Ammon's horn (tissue), 1 donor: ENCODE measurements around the gene MLXIP.

Experiments used
- DNase-seq: peaks from one replicate; pipeline ENCODE4 v3.0.0-alpha.2; 2016; ENCODE audit warnings: low spot score

MLXIP gene

GRCh38 chr12:122185494-122186082, 107.0 kb downstream of the MLXIP start:
- no peak for DNase-seq

- DNase-seq, result no peak
Observed at GRCh38 chr12:122187466-122187865, 108.9 kb downstream of the MLXIP start.

DNA sequence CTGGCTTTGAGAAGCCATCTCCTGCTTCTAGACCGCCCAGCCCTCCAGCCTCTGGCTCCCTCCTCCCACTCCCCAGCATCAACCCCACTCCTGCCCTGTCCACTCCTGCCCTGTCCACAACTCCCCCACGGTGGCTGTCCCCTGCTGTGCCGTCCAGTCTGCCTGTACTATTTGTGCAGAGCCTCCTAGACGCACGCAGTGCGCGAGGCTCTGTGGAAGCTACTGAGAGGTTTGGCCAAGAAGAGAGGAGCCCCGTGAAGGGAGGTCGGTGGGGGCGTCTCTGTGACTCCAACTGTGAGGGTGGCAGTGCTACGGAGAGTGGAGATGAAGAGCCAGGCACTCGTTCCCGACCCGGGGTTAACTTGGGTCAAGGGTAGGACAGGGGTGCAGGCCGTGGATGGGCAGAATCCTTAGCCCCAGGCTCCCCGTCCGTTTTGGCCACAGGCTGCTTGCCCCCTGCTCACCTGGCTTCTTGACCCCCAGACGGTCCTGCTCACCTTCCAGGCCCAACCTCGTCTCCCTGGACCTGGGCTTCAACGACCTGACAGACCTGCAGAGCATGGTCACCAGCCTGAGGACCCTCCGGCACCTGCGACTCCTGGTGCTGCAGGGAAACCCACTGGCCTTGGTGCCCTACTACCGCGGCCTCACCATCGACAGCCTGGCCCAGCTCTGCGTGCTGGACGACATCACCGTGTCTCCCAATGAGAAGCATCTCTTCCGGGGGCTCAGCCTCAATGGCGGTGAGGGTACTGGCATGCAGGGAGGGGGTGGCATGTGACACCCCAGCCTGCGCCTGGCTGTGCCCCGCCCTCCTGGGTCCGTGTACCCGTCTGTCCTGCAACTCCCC, 111.3 kb downstream of the MLXIP start:
- no peak for DNase-seq

DNA sequence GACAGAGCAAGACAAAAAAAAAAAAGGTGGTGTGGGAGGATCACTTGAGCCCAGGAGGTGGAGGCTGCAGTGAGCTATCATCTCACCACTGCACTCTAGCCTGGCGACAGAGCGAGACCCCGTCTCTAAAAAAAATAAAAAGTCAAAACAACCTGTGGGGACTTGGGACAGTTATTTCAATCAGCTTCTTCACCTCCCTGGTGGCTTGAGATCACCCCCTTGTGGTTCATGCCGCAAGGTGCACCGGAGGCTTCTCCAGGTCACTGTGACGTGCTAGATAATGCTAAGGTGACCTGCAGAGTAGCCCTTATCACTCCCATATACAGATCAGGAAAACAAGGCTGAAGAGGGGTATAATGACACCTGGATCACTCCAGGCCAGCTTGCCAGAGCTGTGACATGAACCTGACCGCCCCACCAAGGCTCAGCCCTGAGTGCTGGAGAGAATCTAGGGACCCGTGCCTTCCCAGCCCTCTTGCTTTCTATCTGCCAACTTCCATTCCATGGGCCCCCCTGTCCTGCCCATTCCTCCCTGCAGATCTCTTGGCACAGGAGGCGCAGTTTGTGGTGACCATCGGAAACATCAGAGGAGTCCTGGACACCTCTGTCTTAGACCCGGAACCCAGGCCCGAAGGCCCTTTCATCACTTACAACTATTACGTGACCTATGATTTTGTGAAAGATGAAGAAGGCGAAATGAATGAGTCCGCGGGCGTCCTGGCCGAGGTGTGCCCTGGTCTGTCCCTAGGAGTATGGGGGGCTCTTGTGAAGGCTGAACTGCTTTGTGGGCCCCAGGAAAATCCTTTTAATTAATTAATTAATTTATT, 112.5 kb downstream of the MLXIP start:
- peak; percentile 35 for DNase-seq

DNA sequence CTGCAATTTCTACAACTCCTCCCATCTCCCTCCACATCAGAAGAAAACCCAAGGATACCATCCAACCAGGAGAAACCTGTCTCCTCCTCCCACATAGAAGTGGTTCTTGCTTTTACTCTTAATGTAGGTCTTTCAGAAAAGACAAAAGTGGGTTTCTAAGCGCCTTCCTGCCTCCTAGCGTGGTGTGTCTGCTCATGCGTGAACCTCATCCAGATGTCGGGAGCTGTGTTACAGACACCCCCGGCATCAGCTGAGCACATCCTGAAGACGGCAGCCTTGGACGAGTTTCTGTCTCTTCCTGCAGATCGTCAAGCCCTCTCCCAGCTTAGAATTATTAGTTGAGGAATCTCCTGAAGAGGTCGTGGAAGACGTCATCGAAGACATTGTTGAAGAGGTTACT, 113.9 kb downstream of the MLXIP start:
- DNase-seq, result no peak

- no peak for DNase-seq
Observed at GRCh38 chr12:122194804-122195203, 116.2 kb downstream of the MLXIP start.

DNA sequence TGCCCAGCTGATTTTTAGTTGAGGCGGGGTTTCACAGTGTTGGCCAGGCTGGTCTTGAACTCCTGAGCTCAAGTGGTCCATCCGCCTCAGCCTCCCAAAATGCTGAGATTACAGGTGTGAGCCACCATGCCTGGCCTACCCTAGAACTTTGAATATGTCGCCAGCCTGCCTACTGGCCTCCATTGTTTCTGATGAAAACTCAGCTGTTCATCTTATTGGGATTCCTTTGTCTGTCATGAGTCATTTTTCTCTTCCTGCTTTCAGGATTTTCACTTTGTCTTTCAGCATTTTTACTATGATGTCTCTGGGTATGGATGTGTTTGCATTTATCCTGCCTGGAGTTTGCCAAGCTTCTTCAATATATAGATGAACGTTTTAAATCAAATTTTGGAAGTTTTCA, 116.8 kb downstream of the MLXIP start:
- no peak for DNase-seq
